Astrocyte (in vitro differentiated cells and primary cell): ENCODE results near the gene CCDC137. TPM values are rescaled to one million over a fixed set of nuclear protein-coding genes. Genes with fewer than 3 reads are reported as not detected.

ENCODE experiments used
- DNase-seq: peaks from one replicate; pipeline ENCODE4 v3.0.0-alpha.2; 2010; ENCODE audit warnings: low read depth
- FAIRE-seq: peaks from 2 replicates; lab custom pipeline; 2011; peaks lifted over from hg19 to GRCh38; lab: Jason Lieb, UNC
- H2AFZ ChIP-seq: 2 replicates; pipeline ENCODE4 v1.6.0; 2012; ENCODE audit warnings: low read depth, low read length, inconsistent platforms
- H3K27ac ChIP-seq: 2 replicates; pipeline ENCODE4 v1.5.1; 2011; ENCODE audit warnings: low read depth, low read length, inconsistent platforms
- H3K27me3 ChIP-seq: 2 replicates; pipeline ENCODE4 v1.6.0; 2011; ENCODE audit warnings: low read length, inconsistent platforms; ENCODE audit not compliant: insufficient read depth
- H3K36me3 ChIP-seq: 2 replicates; pipeline ENCODE4 v1.5.1; 2011; ENCODE audit warnings: low read length, inconsistent platforms; ENCODE audit not compliant: insufficient read depth
- H3K4me1 ChIP-seq: 2 replicates; pipeline ENCODE4 v1.5.1; 2011; ENCODE audit warnings: low read length, inconsistent platforms; ENCODE audit not compliant: insufficient read depth
- H3K4me2 ChIP-seq: 2 replicates; pipeline ENCODE4 v1.6.0; 2012; ENCODE audit warnings: low read length, inconsistent platforms
- H3K4me3 ChIP-seq: 2 replicates; pipeline ENCODE4 v1.5.1; 2011; ENCODE audit warnings: low read depth, mild to moderate bottlenecking, low read length, inconsistent platforms; ENCODE audit not compliant: insufficient read depth
- H3K79me2 ChIP-seq: 2 replicates; pipeline ENCODE4 v1.6.0; 2012; ENCODE audit warnings: mild to moderate bottlenecking, low read length, inconsistent platforms; ENCODE audit not compliant: insufficient read depth
- H3K9ac ChIP-seq: 2 replicates; pipeline ENCODE4 v1.6.0; 2012; ENCODE audit warnings: mild to moderate bottlenecking, low read length, inconsistent platforms
- H3K9me3 ChIP-seq: 2 replicates; pipeline ENCODE4 v1.5.1; 2012; ENCODE audit warnings: low read depth, mild to moderate bottlenecking, low read length, inconsistent platforms; ENCODE audit not compliant: insufficient read depth
- H4K20me1 ChIP-seq: 2 replicates; pipeline ENCODE4 v1.6.0; 2012; ENCODE audit warnings: low read length, inconsistent platforms; ENCODE audit not compliant: insufficient read depth
- H3K27ac Mint-ChIP-seq: one replicate; pipeline ENCODE4 v1.8.0; 2021; ENCODE audit warnings: mild to moderate bottlenecking, mixed read lengths; ENCODE audit not compliant: unreplicated experiment
- H3K27me3 Mint-ChIP-seq: one replicate; pipeline ENCODE4 v1.8.0; 2021; ENCODE audit warnings: low read depth, mixed read lengths; ENCODE audit not compliant: unreplicated experiment
- H3K36me3 Mint-ChIP-seq: one replicate; pipeline ENCODE4 v1.8.0; 2021; ENCODE audit warnings: low read depth, mixed read lengths; ENCODE audit not compliant: unreplicated experiment
- H3K4me1 Mint-ChIP-seq: one replicate; pipeline ENCODE4 v1.8.0; 2021; ENCODE audit warnings: low read depth, mixed read lengths; ENCODE audit not compliant: unreplicated experiment
- H3K4me3 Mint-ChIP-seq: one replicate; pipeline ENCODE4 v1.8.0; 2021; ENCODE audit warnings: mild to moderate bottlenecking, moderate library complexity, mixed read lengths; ENCODE audit not compliant: unreplicated experiment
- H3K9me3 Mint-ChIP-seq: one replicate; pipeline ENCODE4 v1.8.0; 2021; ENCODE audit warnings: mild to moderate bottlenecking, mixed read lengths; ENCODE audit not compliant: unreplicated experiment
- CTCF ChIP-seq: IDR thresholded peaks from 2 replicates; pipeline ENCODE4 v1.5.1; 2011; ENCODE audit warnings: low read depth, mild to moderate bottlenecking, inconsistent platforms, low read length, moderate library complexity; ENCODE audit not compliant: insufficient read depth
- EZH2 ChIP-seq: IDR thresholded peaks from 2 replicates; pipeline ENCODE4 v1.6.1; 2012; ENCODE audit warnings: mild to moderate bottlenecking, low read length, inconsistent platforms; ENCODE audit not compliant: insufficient read depth
- total RNA-seq: library from RNA; stranded (reverse); gene quantifications from 2 replicates; pipeline ENCODE4 v1.2.1, GENCODE V29; 2021

CCDC137 gene
- total RNA-seq, 1 donor from 2014 or later: 29.4 TPM

GRCh38 chr17:81621494-81622130 lies 44.9 kb upstream of the CCDC137 start:
- DNase-seq: no peak
- Histone ChIP-seq H3K79me2 (peaks cover 61% of the 10 kb centered on the region), H3K27ac (no peak overlapping the region), H3K9ac (no peak overlapping the region), H2AFZ (no peak overlapping the region), H3K4me3 (no peak overlapping the region), H3K4me1 (no peaks in the 10 kb centered on the region), H3K36me3 (peaks cover 43% of the 10 kb centered on the region), H3K27me3 (no peaks in the 10 kb centered on the region), H3K4me2 (no peak overlapping the region), H4K20me1 (peaks cover 56% of the 10 kb centered on the region), H3K9me3 (no peaks in the 10 kb centered on the region)
- Mint-ChIP-seq H3K27me3 (no peaks in the 10 kb centered on the region), H3K36me3 (peaks cover 34% of the 10 kb centered on the region), H3K4me3 (no peak overlapping the region), H3K27ac (no peak overlapping the region), H3K9me3 (no peaks in the 10 kb centered on the region), H3K4me1 (no peaks in the 10 kb centered on the region)
- TF ChIP-seq CTCF: no peak
- TF ChIP-seq EZH2: no peak
- FAIRE-seq: no peak

GRCh38 chr17:81630274-81630673 lies 36.3 kb upstream of the CCDC137 start:
- FAIRE-seq (no peak), DNase-seq (no peak)
- no peak overlapping the region for H2AFZ ChIP-seq
- H3K4me1 ChIP-seq: peaks cover 2% of the 10 kb centered on the region
- no peak overlapping the region for H3K4me2 ChIP-seq
- no peak overlapping the region for H3K27ac Mint-ChIP-seq
- H3K4me1 Mint-ChIP-seq: peaks cover 7% of the 10 kb centered on the region
- peaks cover 66% of the 10 kb centered on the region for H3K79me2 ChIP-seq
- H3K27ac ChIP-seq: no peak overlapping the region
- H3K9ac ChIP-seq: no peak overlapping the region
- peaks cover 28% of the 10 kb centered on the region for H3K36me3 ChIP-seq
- H3K27me3 ChIP-seq: no peaks in the 10 kb centered on the region
- H4K20me1 ChIP-seq: peaks cover 61% of the 10 kb centered on the region
- no peak overlapping the region for H3K4me3 Mint-ChIP-seq
- H3K9me3 ChIP-seq: no peaks in the 10 kb centered on the region
- H3K36me3 Mint-ChIP-seq: peaks cover 16% of the 10 kb centered on the region
- no peak overlapping the region for H3K4me3 ChIP-seq
- TF ChIP-seq CTCF (no peak), EZH2 (no peak)
- H3K27me3 Mint-ChIP-seq: no peaks in the 10 kb centered on the region
- H3K9me3 Mint-ChIP-seq: no peaks in the 10 kb centered on the region

GRCh38 chr17:81631482-81631881 lies 35.1 kb upstream of the CCDC137 start:
- Histone ChIP-seq H3K27me3 (no peaks in the 10 kb centered on the region), H3K4me3 (no peak overlapping the region), H4K20me1 (peaks cover 66% of the 10 kb centered on the region), H3K27ac (no peak overlapping the region), H2AFZ (no peak overlapping the region), H3K36me3 (peaks cover 19% of the 10 kb centered on the region), H3K4me1 (peaks cover 11% of the 10 kb centered on the region), H3K9ac (no peak overlapping the region), H3K4me2 (no peak overlapping the region), H3K79me2 (peaks cover 72% of the 10 kb centered on the region), H3K9me3 (no peaks in the 10 kb centered on the region)
- FAIRE-seq (no peak), DNase-seq (no peak)
- Mint-ChIP-seq H3K36me3 (peaks cover 8% of the 10 kb centered on the region), H3K4me3 (no peak overlapping the region), H3K27me3 (no peaks in the 10 kb centered on the region), H3K9me3 (no peaks in the 10 kb centered on the region), H3K27ac (no peak overlapping the region), H3K4me1 (peaks cover 10% of the 10 kb centered on the region)
- TF ChIP-seq EZH2 (no peak), CTCF (no peak)
